CD4-positive, alpha-beta T cell (primary cell): ENCODE data around the gene LZIC. TPM values are rescaled to one million over a fixed set of nuclear protein-coding genes. Genes with fewer than 3 reads are reported as not detected.

Experiments used
- ATAC-seq: fragments of 200-7000 bp; cut with Tn5 transposase; one replicate; pipeline ENCODE4 v1.10.0; 2022; ENCODE audit warnings: mild to moderate bottlenecking; ENCODE audit not compliant: poor library complexity
- CTCF ChIA-PET: fragments of 350-600 bp; sonication (Branson Sonifier 250); formaldehyde crosslinking; loops from one replicate; lab custom pipeline; 2021; ENCODE audit warnings: antibody characterized with exemption, inconsistent platforms; lab: Charles Lee
- POLR2A ChIA-PET: fragments of 350-600 bp; sonication (Branson Sonifier 250); formaldehyde crosslinking; loops from one replicate; lab custom pipeline; 2021; ENCODE audit warnings: antibody characterized with exemption, inconsistent platforms; lab: Charles Lee
- DNase-seq, 14 experiments: peaks; one replicate each; pipeline ENCODE4 v3.0.0-alpha.2; 2013 to 2020; ENCODE audit warnings: mixed read lengths in 2 of 14
- H3K27ac ChIP-seq, 2 donors: one replicate each; pipeline versions ENCODE4 v1.5.1 to v1.7.0; 2013; ENCODE audit warnings: low read length in 2 of 2, low read depth in 1 of 2, mild to moderate bottlenecking in 1 of 2
- H3K27me3 ChIP-seq, 2 experiments: 1 replicate in 1 of 2; 2 replicates in 1 of 2; pipeline versions ENCODE4 v1.6.1 to v1.7.0; 2013; ENCODE audit warnings: low read length in 2 of 2, control low read depth in 1 of 2, mild to moderate bottlenecking in 1 of 2, moderate library complexity in 1 of 2; ENCODE audit not compliant: insufficient read depth in 2 of 2, control insufficient read depth in 1 of 2
- H3K36me3 ChIP-seq: one replicate; pipeline ENCODE4 v1.6.1; 2013; ENCODE audit warnings: low read length, control low read depth; ENCODE audit not compliant: insufficient read depth
- H3K4me1 ChIP-seq: one replicate; pipeline ENCODE4 v1.6.1; 2013; ENCODE audit warnings: low read length, control low read depth; ENCODE audit not compliant: insufficient read depth
- H3K4me3 ChIP-seq: one replicate; pipeline ENCODE4 v1.5.1; 2013; ENCODE audit warnings: mild to moderate bottlenecking, low read length, moderate library complexity
- H3K9me3 ChIP-seq, 2 experiments: 1 replicate in 1 of 2; 2 replicates in 1 of 2; pipeline versions ENCODE4 v1.6.1 to v1.7.0; 2013; ENCODE audit warnings: low read length in 2 of 2, mild to moderate bottlenecking in 2 of 2, control low read depth in 1 of 2, moderate library complexity in 1 of 2; ENCODE audit not compliant: control insufficient read depth in 1 of 2, insufficient read depth in 1 of 2
- H3K27ac Mint-ChIP-seq: one replicate; pipeline ENCODE4 v1.8.0; 2020; ENCODE audit warnings: mixed read lengths
- H3K27me3 Mint-ChIP-seq: one replicate; pipeline ENCODE4 v1.8.0; 2021; ENCODE audit warnings: mixed read lengths
- H3K36me3 Mint-ChIP-seq: one replicate; pipeline ENCODE4 v1.8.0; 2021; ENCODE audit warnings: low read depth, mixed read lengths
- H3K4me1 Mint-ChIP-seq: one replicate; pipeline ENCODE4 v1.8.0; 2021; ENCODE audit warnings: low read depth, mixed read lengths
- H3K4me3 Mint-ChIP-seq: one replicate; pipeline ENCODE4 v1.8.0; 2020; ENCODE audit warnings: mild to moderate bottlenecking, mixed read lengths
- H3K9me3 Mint-ChIP-seq: one replicate; pipeline ENCODE4 v1.8.0; 2020; ENCODE audit warnings: mixed read lengths
- CTCF ChIP-seq: fragments of 200-600 bp; IDR thresholded peaks from one replicate; pipeline ENCODE4 v1.8.0; 2022; ENCODE audit warnings: antibody characterized with exemption, mild to moderate bottlenecking
- intact Hi-C, 2 experiments: fragments of 100-400 bp; cut with DNase I in 1 of 2; cut with micrococcal nuclease in 1 of 2; formaldehyde crosslinking; loops; one replicate each; pipeline versions ENCODE4 v1.15.1 to v1.9.0; 2023 to 2025; cut with DNase I, micrococcal nuclease
- total RNA-seq, 174 experiments: library from RNA in 2 of 174; stranded (reverse) in 2 of 174; gene quantifications; one replicate each; pipeline ENCODE4 v1.2.3 and lab custom pipeline; 2021 to 2026

The LZIC gene
- total RNA-seq, 2 experiments from 2014 or later = 16.0 to 18.1 TPM

- Histone ChIP-seq H3K4me3 (peak overlapping the region; percentile 77), H3K36me3 (no peaks in the 10 kb centered on the region), H3K4me1 (peaks cover 23% of the 10 kb centered on the region), H3K27me3 (no peaks in the 10 kb centered on the region), H3K9me3 (no peaks in the 10 kb centered on the region), H3K27ac (no peak overlapping the region)
- ChIA-PET CTCF (interaction anchor here (1.1 to 1.2 kb wide), 2 partner anchors 34 to 41 kb away, joined by 3 to 4 read pairs; partner anchors contain the start of genes LZIC and NMNAT1), POLR2A (no interaction called here)
- H3K27ac Mint-ChIP-seq = peak overlapping the region; percentile 74
- peak; percentile 2 to 55 (median 18) for DNase-seq
- H3K9me3 Mint-ChIP-seq = no peaks in the 10 kb centered on the region
- no peak for ATAC-seq
- H3K4me3 Mint-ChIP-seq = peak overlapping the region; percentile 87
- TF ChIP-seq CTCF = no peak
- peaks cover 36% of the 10 kb centered on the region for H3K4me1 Mint-ChIP-seq
- no peaks in the 10 kb centered on the region for H3K27me3 Mint-ChIP-seq
- no peaks in the 10 kb centered on the region for H3K36me3 Mint-ChIP-seq
- intact Hi-C loops = loop anchor here (1.0 to 10.0 kb wide), 4 partner anchors 34 to 785 kb away; partner anchors contain the start of genes LZIC (in 2 of the 2), NMNAT1 (in 2 of the 2), GPR157 (in 1 of the 2) and UBE4B (in 1 of the 2)
These were observed 33.8 kb downstream of the LZIC start for GRCh38 chr1:9909234-9910046.

- peaks cover 36% of the 10 kb centered on the region for H3K4me1 Mint-ChIP-seq
- no peak for DNase-seq
- Histone ChIP-seq H3K27me3 (no peaks in the 10 kb centered on the region), H3K36me3 (no peaks in the 10 kb centered on the region), H3K9me3 (no peaks in the 10 kb centered on the region), H3K4me1 (peaks cover 23% of the 10 kb centered on the region), H3K4me3 (peak overlapping the region; percentile 77), H3K27ac (no peak overlapping the region)
- H3K27ac Mint-ChIP-seq = peak overlapping the region; percentile 74
- H3K27me3 Mint-ChIP-seq = no peaks in the 10 kb centered on the region
- POLR2A ChIA-PET = no interaction called here
- no peaks in the 10 kb centered on the region for H3K9me3 Mint-ChIP-seq
- no peak for TF ChIP-seq CTCF
- no peaks in the 10 kb centered on the region for H3K36me3 Mint-ChIP-seq
- ATAC-seq = no peak
- intact Hi-C loops = loop anchor here in 1 of 2 experiments (1.0 kb wide), 1 partner anchor 371 kb away; no protein-coding TSS in a partner anchor
- CTCF ChIA-PET = interaction anchor here (0.6 to 1.2 kb wide), 3 partner anchors 31 to 42 kb away, joined by 3 to 4 read pairs (median 4); partner anchors contain the start of genes LZIC and NMNAT1
- peak overlapping the region; percentile 87 for H3K4me3 Mint-ChIP-seq
These were observed 34.3 kb downstream of the LZIC start for GRCh38 chr1:9908871-9909233.

GRCh38 chr1:9907441-9907840 is 35.8 kb downstream of the LZIC start:
- Mint-ChIP-seq H3K9me3 (no peaks in the 10 kb centered on the region), H3K4me3 (no peak overlapping the region), H3K27ac (no peak overlapping the region), H3K4me1 (peaks cover 33% of the 10 kb centered on the region), H3K36me3 (no peaks in the 10 kb centered on the region), H3K27me3 (no peaks in the 10 kb centered on the region)
- H3K4me3 ChIP-seq = no peak overlapping the region
- H3K27ac ChIP-seq = no peak overlapping the region
- H3K4me1 ChIP-seq = peaks cover 23% of the 10 kb centered on the region
- CTCF ChIA-PET = interaction anchor here (0.7 kb wide), 1 partner anchor 28 kb away, joined by 5 read pairs; no protein-coding TSS in a partner anchor
- no peak for TF ChIP-seq CTCF
- ATAC-seq (no peak), DNase-seq (no peak)
- H3K9me3 ChIP-seq = no peaks in the 10 kb centered on the region
- no peaks in the 10 kb centered on the region for H3K36me3 ChIP-seq
- no peaks in the 10 kb centered on the region for H3K27me3 ChIP-seq
- intact Hi-C loops = no loop called here
- POLR2A ChIA-PET = interaction anchor here (1.2 kb wide), 1 partner anchor 36 kb away, joined by 3 read pairs; the partner anchor contains the start of gene NMNAT1
